ENCODE measurements around the gene RAD1. TPM values are rescaled to one million over a fixed set of nuclear protein-coding genes. Genes with fewer than 3 reads are reported as not detected.

The RAD1 gene
- total RNA-seq, 1 donor from 2014 or later: 24.3 TPM

GRCh38 chr5:34916518-34916917, 1.2 kb upstream of the RAD1 start:
- no peak for DNase-seq

GRCh38 chr5:34915856-34916192, 520 bp upstream of the RAD1 start:
- no peak for DNase-seq

GRCh38 chr5:34914671-34915138, 599 bp downstream of the RAD1 start:
- DNase-seq: no peak

GRCh38 chr5:34913072-34913471, 2.2 kb downstream of the RAD1 start:
- DNase-seq: no peak

- DNase-seq: peak; percentile 15
Measured at GRCh38 chr5:34905564-34905963, 9.7 kb downstream of the RAD1 start.

- DNase-seq: no peak
Measured at GRCh38 chr5:34903260-34903659, 12.0 kb downstream of the RAD1 start.

- no peak for DNase-seq
Measured at GRCh38 chr5:34900652-34901051, 14.7 kb downstream of the RAD1 start.

GRCh38 chr5:34899066-34899465, 16.2 kb downstream of the RAD1 start:
- no peak for DNase-seq

GRCh38 chr5:34898258-34898895, 16.9 kb downstream of the RAD1 start:
- DNase-seq: peak; percentile 88

GRCh38 chr5:34897646-34898045, 17.7 kb downstream of the RAD1 start:
- DNase-seq: no peak

GRCh38 chr5:34895641-34896419, 19.5 kb downstream of the RAD1 start:
- no peak for DNase-seq

- DNase-seq: no peak
Measured at GRCh38 chr5:34894716-34895115, 20.6 kb downstream of the RAD1 start.

GRCh38 chr5:34892414-34892813, 22.9 kb downstream of the RAD1 start:
- no peak for DNase-seq

- DNase-seq: peak; percentile 91
Measured at GRCh38 chr5:34891981-34892380, 23.3 kb downstream of the RAD1 start.

GRCh38 chr5:34889394-34889793, 25.9 kb downstream of the RAD1 start:
- DNase-seq: no peak

- no peak for DNase-seq
Measured at GRCh38 chr5:34886392-34887119, 28.7 kb downstream of the RAD1 start.

- no peak for DNase-seq
Measured at GRCh38 chr5:34881246-34881645, 34.1 kb downstream of the RAD1 start.

- DNase-seq: no peak
Measured at GRCh38 chr5:34876275-34876674, 39.0 kb downstream of the RAD1 start.

GRCh38 chr5:34870382-34870781, 44.9 kb downstream of the RAD1 start:
- DNase-seq: no peak

- DNase-seq: no peak
Measured at GRCh38 chr5:34869256-34869655, 46.0 kb downstream of the RAD1 start.

- no peak for DNase-seq
Measured at GRCh38 chr5:34868791-34869190, 46.5 kb downstream of the RAD1 start.

- no peak for DNase-seq
Measured at GRCh38 chr5:34867660-34868059, 47.6 kb downstream of the RAD1 start.

- DNase-seq: no peak
Measured at GRCh38 chr5:34866989-34867471, 48.3 kb downstream of the RAD1 start.
